Mucosa of rectum (tissue), 2 donors: Measurements from ENCODE around the gene ZNF593OS.

Experiments
- H3K27ac ChIP-seq, 2 donors: one replicate each; pipeline ENCODE4 v1.7.0; 2013; ENCODE audit warnings: inconsistent platforms in 2 of 2, low read depth in 2 of 2, low read length in 2 of 2
- H3K27me3 ChIP-seq, 2 donors: one replicate each; pipeline ENCODE4 v1.7.0; 2013; ENCODE audit warnings: low read length in 2 of 2; ENCODE audit not compliant: control insufficient read depth in 2 of 2, insufficient read depth in 2 of 2
- H3K36me3 ChIP-seq, 2 donors: one replicate each; pipeline ENCODE4 v1.7.0; 2013; ENCODE audit warnings: low read length in 2 of 2; ENCODE audit not compliant: control insufficient read depth in 2 of 2, insufficient read depth in 2 of 2
- H3K4me1 ChIP-seq, 2 donors: one replicate each; pipeline ENCODE4 v1.7.0; 2013; ENCODE audit warnings: low read length in 2 of 2, mild to moderate bottlenecking in 1 of 2; ENCODE audit not compliant: control insufficient read depth in 2 of 2, insufficient read depth in 2 of 2
- H3K4me3 ChIP-seq, 2 donors: one replicate each; pipeline ENCODE4 v1.7.0; 2013; ENCODE audit warnings: low read length in 2 of 2
- H3K9ac ChIP-seq, 2 donors: one replicate each; pipeline ENCODE4 v1.7.0; 2013; ENCODE audit warnings: low read length in 2 of 2, low read depth in 1 of 2, mild to moderate bottlenecking in 1 of 2
- H3K9me3 ChIP-seq, 2 donors: one replicate each; pipeline ENCODE4 v1.7.0; 2013; ENCODE audit warnings: low read length in 2 of 2; ENCODE audit not compliant: control insufficient read depth in 2 of 2
- donor health status: healthy.
- donor health status: Normal muscosa, but diverticular disease.

Gene ZNF593OS

GRCh38 chr1:26148887-26149286 is 22.7 kb downstream of the ZNF593OS start:
- Histone ChIP-seq H3K36me3 (no peaks in the 10 kb centered on the region), H3K4me3 (no peak overlapping the region), H3K9ac (no peak overlapping the region), H3K4me1 (peaks cover 0 to 2% of the 10 kb centered on the region in 2 donors), H3K9me3 (no peaks in the 10 kb centered on the region), H3K27ac (no peak overlapping the region), H3K27me3 (peaks cover 0 to 6% of the 10 kb centered on the region in 2 donors)

- Histone ChIP-seq H3K27ac (no peak overlapping the region), H3K36me3 (no peaks in the 10 kb centered on the region), H3K9ac (no peak overlapping the region), H3K4me3 (no peak overlapping the region), H3K27me3 (peaks cover 0 to 6% of the 10 kb centered on the region in 2 donors), H3K4me1 (peaks cover 0 to 2% of the 10 kb centered on the region in 2 donors), H3K9me3 (no peaks in the 10 kb centered on the region)
Measured at GRCh38 chr1:26145960-26146294, 25.7 kb downstream of the ZNF593OS start.

GRCh38 chr1:26145041-26145959 is 26.3 kb downstream of the ZNF593OS start:
- Histone ChIP-seq H3K9ac (no peak overlapping the region), H3K27me3 (peaks cover 0 to 6% of the 10 kb centered on the region in 2 donors), H3K4me3 (no peak overlapping the region), H3K9me3 (no peaks in the 10 kb centered on the region), H3K27ac (no peak overlapping the region), H3K4me1 (peaks cover 0 to 2% of the 10 kb centered on the region in 2 donors), H3K36me3 (no peaks in the 10 kb centered on the region)

- Histone ChIP-seq H3K36me3 (no peaks in the 10 kb centered on the region), H3K9ac (no peak overlapping the region), H3K4me1 (peaks cover 0 to 2% of the 10 kb centered on the region in 2 donors), H3K9me3 (no peaks in the 10 kb centered on the region), H3K27me3 (peaks cover 0 to 2% of the 10 kb centered on the region in 2 donors), H3K27ac (no peak overlapping the region), H3K4me3 (no peak overlapping the region)
Measured at GRCh38 chr1:26142159-26142558, 29.5 kb downstream of the ZNF593OS start.

- Histone ChIP-seq H3K36me3 (no peaks in the 10 kb centered on the region), H3K4me1 (no peaks in the 10 kb centered on the region), H3K9me3 (no peaks in the 10 kb centered on the region), H3K27me3 (no peaks in the 10 kb centered on the region), H3K27ac (no peak overlapping the region), H3K4me3 (no peak overlapping the region), H3K9ac (no peak overlapping the region)
Measured at GRCh38 chr1:26138974-26139558, 32.6 kb downstream of the ZNF593OS start.

- H3K4me3 ChIP-seq: no peak overlapping the region
- no peak overlapping the region for H3K9ac ChIP-seq
- H3K9me3 ChIP-seq: no peaks in the 10 kb centered on the region
- H3K27ac ChIP-seq: no peak overlapping the region
- H3K36me3 ChIP-seq: no peaks in the 10 kb centered on the region
- H3K27me3 ChIP-seq: no peaks in the 10 kb centered on the region
- H3K4me1 ChIP-seq: peaks cover 0 to 7% of the 10 kb centered on the region in 2 donors
Measured at GRCh38 chr1:26134466-26134865, 37.2 kb downstream of the ZNF593OS start.

- Histone ChIP-seq H3K4me1 (peaks cover 3 to 20% of the 10 kb centered on the region in 2 donors), H3K9me3 (no peaks in the 10 kb centered on the region), H3K27me3 (no peaks in the 10 kb centered on the region), H3K4me3 (no peak overlapping the region), H3K27ac (no peak overlapping the region), H3K9ac (no peak overlapping the region), H3K36me3 (no peaks in the 10 kb centered on the region)
Measured at GRCh38 chr1:26132834-26133167, 38.8 kb downstream of the ZNF593OS start.

- H3K27me3 ChIP-seq: no peaks in the 10 kb centered on the region
- no peaks in the 10 kb centered on the region for H3K36me3 ChIP-seq
- H3K4me3 ChIP-seq: no peak overlapping the region
- H3K4me1 ChIP-seq: peaks cover 3 to 24% of the 10 kb centered on the region in 2 donors
- no peak overlapping the region for H3K9ac ChIP-seq
- no peaks in the 10 kb centered on the region for H3K9me3 ChIP-seq
- H3K27ac ChIP-seq: no peak overlapping the region
Measured at GRCh38 chr1:26132128-26132833, 39.4 kb downstream of the ZNF593OS start.

- Histone ChIP-seq H3K4me3 (no peak overlapping the region), H3K27ac (no peak overlapping the region)
Measured at GRCh38 chr1:26130695-26131094, 40.9 kb downstream of the ZNF593OS start.

GRCh38 chr1:26129778-26130177 is 41.9 kb downstream of the ZNF593OS start:
- no peak overlapping the region for H3K4me3 ChIP-seq
- H3K27me3 ChIP-seq: no peaks in the 10 kb centered on the region
- H3K9ac ChIP-seq: no peak overlapping the region
- peaks cover 3 to 30% of the 10 kb centered on the region in 2 donors for H3K4me1 ChIP-seq
- no peaks in the 10 kb centered on the region for H3K9me3 ChIP-seq
- no peak overlapping the region for H3K27ac ChIP-seq
- no peaks in the 10 kb centered on the region for H3K36me3 ChIP-seq

More at GRCh38 chr1:26130695-26131094, 40.9 kb downstream of the ZNF593OS start:
- Histone ChIP-seq H3K9me3 (no peaks in the 10 kb centered on the region), H3K27me3 (no peaks in the 10 kb centered on the region), H3K9ac (no peak overlapping the region), H3K36me3 (no peaks in the 10 kb centered on the region), H3K4me1 (peaks cover 3 to 27% of the 10 kb centered on the region in 2 donors)
